Measurements from ENCODE around the gene ZNF555. TPM values are rescaled to one million over a fixed set of nuclear protein-coding genes. Genes with fewer than 3 reads are reported as not detected.

ZNF555 gene
- total and polyA plus RNA-seq, 2 of the 13 experiments (the other 11 are each of a cell fraction or from before 2014, with no cell fraction given): 5.0 to 8.0 TPM

DNA sequence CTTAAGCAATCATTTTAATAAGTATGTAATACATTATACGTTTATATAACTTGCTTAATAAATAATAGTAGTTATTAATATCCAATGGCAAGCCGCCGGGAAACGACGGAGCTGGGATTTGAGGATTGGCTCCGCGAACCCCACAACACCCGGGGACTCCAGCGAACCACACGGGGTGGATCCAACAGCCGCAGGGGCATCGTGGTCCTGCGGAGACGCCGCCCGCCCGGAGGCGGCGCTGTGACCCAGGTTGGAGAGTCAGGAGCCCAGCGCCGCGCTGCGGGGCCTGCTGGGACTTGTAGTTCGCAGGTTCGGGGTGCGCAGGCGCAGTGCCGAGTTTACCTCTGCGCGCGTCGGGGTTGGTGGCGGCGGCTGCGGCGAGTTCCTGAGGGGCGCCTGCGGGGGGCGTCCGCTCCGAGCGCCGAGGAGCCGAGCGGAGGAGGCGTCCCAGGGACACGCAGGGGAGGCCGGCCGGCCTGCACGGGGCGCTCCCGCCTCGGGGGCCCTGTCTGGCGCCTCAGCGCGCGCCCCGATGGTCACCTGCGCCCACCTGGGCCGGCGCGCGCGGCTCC lies 21.6 kb upstream of the ZNF555 start, which contains the start of gene ZNF554 (continued):
- TF ChIP-seq MLXIP (CRISPR knock-in tag; IDR thresholded peaks at IDR 0.05; ENCODE audit: borderline replicate concordance): no peak
- no peak for TF ChIP-seq SCMH1 (CRISPR knock-in tag; IDR thresholded peaks at IDR 0.05; ENCODE audit: borderline replicate concordance)
- no peak for TF ChIP-seq ATM (IDR thresholded peaks at IDR 0.05; ENCODE audit: borderline replicate concordance)
- TF ChIP-seq MAX (IDR thresholded peaks at IDR 0.05): peak; percentile 66
- TF ChIP-seq ZSCAN21 (CRISPR knock-in tag; IDR thresholded peaks at IDR 0.05; ENCODE audit: borderline replicate concordance): no peak
- peak; percentile 88 for TF ChIP-seq ZGPAT (CRISPR knock-in tag; IDR thresholded peaks at IDR 0.05)
- TF ChIP-seq TCF7L2 (IDR thresholded peaks at IDR 0.05; ENCODE audit: low read depth, low read length): no peak
- no peak for TF ChIP-seq ZNF878 (CRISPR knock-in tag; IDR thresholded peaks at IDR 0.05)
- TF ChIP-seq ZNF275 (CRISPR knock-in tag; IDR thresholded peaks at IDR 0.05; ENCODE audit: borderline replicate concordance): no peak
- peak; percentile 98 for TF ChIP-seq ZNF143 (CRISPR knock-in tag; IDR thresholded peaks at IDR 0.05)
- no peak for TF ChIP-seq ZNF432 (CRISPR knock-in tag; IDR thresholded peaks at IDR 0.05; ENCODE audit: borderline replicate concordance)
- TF ChIP-seq, protein P1, sequence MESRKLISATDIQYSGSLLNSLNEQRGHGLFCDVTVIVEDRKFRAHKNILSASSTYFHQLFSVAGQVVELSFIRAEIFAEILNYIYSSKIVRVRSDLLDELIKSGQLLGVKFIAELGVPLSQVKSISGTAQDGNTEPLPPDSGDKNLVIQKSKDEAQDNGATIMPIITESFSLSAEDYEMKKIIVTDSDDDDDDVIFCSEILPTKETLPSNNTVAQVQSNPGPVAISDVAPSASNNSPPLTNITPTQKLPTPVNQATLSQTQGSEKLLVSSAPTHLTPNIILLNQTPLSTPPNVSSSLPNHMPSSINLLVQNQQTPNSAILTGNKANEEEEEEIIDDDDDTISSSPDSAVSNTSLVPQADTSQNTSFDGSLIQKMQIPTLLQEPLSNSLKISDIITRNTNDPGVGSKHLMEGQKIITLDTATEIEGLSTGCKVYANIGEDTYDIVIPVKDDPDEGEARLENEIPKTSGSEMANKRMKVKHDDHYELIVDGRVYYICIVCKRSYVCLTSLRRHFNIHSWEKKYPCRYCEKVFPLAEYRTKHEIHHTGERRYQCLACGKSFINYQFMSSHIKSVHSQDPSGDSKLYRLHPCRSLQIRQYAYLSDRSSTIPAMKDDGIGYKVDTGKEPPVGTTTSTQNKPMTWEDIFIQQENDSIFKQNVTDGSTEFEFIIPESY (CRISPR knock-in tag; IDR thresholded peaks at IDR 0.05): peak; percentile 96
- no peak for TF ChIP-seq ETS1 (CRISPR knock-in tag; IDR thresholded peaks at IDR 0.05)
- peak; percentile 91 for TF ChIP-seq GABPB1 (CRISPR knock-in tag; IDR thresholded peaks at IDR 0.05)
- TF ChIP-seq SIX1 (CRISPR knock-in tag; IDR thresholded peaks at IDR 0.05; ENCODE audit: borderline replicate concordance): 0 out of 2 replicates have a peak, but pooled peaks have one; percentile 16
- peak; percentile 50; the same call in 1 of the 2 replicates for TF ChIP-seq ZNF552 (CRISPR knock-in tag; IDR thresholded peaks at IDR 0.05; ENCODE audit: borderline replicate concordance)
- TF ChIP-seq SYNCRIP (IDR thresholded peaks at IDR 0.05; ENCODE audit: insufficient read depth, low read depth, low read length): no peak
- TF ChIP-seq SP140L (CRISPR knock-in tag; IDR thresholded peaks at IDR 0.05; ENCODE audit: borderline replicate concordance): no peak
- no peak for TF ChIP-seq NFE2 (CRISPR knock-in tag; IDR thresholded peaks at IDR 0.05)
- peak; percentile 55; the same call in 1 of the 2 replicates for TF ChIP-seq ZNF317 (CRISPR knock-in tag; IDR thresholded peaks at IDR 0.05)
